HG03139 (cell line): ENCODE data around the gene TESK2.
"Not testable (repeated sequence)": the region's sequence is repeated elsewhere in the genome, so short reads cannot be mapped to it uniquely, and the experiment has no call there.

Experiments
- ATAC-seq: cut with Tn5 transposase; IDR thresholded peaks from one replicate; pipeline ENCODE4 v1.9.1; 2021; ENCODE audit not compliant: unreplicated experiment

TESK2 gene, protein sequence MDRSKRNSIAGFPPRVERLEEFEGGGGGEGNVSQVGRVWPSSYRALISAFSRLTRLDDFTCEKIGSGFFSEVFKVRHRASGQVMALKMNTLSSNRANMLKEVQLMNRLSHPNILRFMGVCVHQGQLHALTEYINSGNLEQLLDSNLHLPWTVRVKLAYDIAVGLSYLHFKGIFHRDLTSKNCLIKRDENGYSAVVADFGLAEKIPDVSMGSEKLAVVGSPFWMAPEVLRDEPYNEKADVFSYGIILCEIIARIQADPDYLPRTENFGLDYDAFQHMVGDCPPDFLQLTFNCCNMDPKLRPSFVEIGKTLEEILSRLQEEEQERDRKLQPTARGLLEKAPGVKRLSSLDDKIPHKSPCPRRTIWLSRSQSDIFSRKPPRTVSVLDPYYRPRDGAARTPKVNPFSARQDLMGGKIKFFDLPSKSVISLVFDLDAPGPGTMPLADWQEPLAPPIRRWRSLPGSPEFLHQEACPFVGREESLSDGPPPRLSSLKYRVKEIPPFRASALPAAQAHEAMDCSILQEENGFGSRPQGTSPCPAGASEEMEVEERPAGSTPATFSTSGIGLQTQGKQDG

DNA sequence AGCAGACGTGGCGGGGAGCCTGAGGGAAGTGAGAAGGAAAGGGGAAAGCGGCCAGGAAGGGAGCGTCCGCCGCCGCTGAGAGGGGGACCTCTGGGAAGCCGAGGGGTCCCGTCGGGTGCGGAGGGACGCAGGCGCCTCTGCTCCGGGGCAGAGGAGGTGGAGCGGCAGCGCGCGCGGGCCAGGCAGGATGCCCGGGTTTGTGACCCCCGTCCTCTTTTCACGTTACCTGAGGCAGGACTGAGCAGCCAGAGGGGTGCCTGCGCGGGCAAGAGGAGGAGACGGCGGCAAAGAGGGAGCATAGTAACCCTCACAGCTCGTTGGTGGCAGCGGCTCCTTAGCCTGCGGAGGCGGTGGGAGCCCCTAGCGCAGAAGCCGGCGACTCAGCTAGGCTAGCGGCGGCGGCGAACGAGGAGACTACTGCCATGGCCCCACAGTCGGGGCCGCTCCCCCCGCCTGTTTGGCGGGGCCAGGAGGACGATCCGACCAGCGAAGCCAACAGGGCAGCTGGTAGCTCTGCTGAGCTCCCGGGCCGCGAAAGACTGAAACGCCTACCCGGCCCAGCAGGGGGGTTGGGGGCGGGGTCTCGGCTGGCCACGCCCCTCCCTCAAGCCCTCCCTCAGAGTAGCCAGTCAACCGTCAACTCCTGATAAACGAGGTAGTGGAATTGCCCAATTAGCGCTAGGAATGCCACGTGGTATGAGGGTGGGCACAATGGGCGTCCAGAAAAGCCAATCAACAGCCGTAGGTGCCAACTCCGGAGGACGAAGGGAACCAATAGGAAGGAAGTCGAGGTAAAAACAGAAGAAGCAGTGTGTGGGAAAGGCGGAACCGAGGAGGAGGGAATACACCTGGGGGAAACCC is at the start of gene TESK2:
TESK2 (minus strand) TSS at position 538 of the 861 bp plus-strand sequence. CDS start 33,378 bp downstream, outside the sequence.
- ATAC-seq = peak; percentile 79

DNA sequence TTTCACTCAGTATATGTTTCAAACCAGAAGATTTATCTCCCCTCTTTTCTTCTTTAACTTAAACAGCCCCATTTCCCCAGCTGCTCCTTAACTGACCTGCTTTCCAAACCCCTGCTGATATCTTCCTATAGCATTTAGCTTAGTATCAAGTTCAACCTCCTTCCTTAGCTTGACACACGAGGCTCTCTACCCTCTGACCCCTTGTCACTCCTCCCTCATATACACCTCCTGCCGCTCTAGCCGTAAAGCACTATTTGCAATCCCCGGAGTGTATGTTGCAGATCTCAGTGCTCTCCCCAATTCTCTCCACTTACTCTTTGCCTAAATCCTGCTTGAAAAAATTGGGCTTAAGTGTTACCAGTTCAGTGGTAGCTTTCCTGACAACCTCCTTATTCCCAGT is 45.9 kb upstream of the TESK2 start:
- no peak for ATAC-seq

DNA sequence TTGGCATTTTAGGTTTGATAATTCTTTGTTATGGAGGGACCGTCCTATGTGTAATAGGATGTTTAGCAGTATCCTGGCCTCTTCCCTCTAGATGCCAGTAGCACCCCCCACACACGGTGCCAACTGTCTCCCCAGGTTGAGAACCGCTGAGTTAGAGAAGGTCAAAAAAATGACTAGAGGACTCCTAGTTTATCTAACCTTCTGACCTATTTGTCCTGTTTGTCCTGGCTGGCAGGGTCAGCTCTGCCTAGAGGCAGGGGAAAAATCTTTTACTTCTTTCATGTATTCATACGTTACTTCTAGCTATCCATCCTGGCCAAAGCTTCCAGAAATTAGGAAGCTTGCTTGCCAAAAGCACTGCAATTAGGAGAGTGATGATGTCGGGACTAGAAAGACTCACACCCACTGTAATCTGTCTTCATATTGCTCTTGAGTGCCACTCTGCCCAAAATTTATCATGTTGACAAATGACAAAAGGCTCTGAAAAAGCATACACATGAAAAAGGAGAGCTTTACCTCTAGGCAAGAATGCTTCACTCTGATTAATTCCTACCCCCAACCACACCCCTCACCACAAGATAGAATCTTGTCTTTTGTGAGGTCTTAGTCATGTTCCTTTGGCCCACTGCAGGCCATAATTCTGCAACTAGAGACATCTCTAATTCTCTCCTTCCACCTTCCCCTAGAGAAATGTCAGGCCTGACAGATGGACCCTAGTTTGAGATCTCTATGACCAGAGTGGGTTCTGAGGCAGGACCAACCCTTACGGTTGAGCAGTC is 45.2 kb upstream of the TESK2 start:
- ATAC-seq = no peak

DNA sequence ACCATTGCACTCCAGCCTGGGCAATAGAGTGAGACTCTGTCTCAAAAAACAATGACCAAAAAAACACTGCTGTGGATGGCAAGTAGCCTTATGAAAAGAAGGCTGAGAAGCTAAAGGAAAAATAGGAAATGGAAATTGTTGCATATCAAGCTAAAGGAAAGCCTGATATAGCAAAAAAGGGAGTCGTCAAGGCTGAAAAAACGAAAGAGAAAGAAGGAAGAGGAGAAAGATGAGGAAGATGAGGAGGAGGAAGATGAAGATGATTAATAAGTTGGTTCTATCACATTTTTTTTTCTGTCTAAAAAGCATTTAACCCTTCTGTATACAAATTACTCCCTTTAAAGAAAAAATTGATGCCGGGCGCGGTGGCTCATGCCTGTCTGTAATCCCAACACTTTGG is 40.9 kb upstream of the TESK2 start:
- no peak for ATAC-seq

DNA sequence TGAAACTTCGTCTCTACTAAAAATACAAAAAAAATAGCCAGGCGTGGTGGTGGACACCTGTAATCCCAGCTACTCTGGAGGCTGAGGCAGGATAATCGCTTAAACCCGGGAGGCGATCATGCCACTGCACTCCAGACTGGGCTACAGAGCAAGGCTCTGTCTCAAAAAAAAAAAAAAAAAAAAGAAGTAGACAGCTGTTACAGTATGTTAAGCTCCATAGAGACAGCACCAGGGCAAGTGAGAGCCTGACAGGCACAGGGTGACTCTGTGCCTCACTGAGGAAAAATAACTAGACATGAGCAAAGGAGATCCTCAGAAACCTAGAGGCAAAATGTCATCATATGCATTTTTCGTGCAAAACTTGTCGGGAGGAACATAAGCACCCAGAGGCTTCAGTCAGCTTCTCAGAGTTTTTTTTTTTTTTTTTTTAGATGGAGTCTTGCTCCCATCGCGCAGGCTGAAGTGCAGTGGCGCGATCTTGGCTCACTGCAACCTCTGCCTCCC is 39.7 kb upstream of the TESK2 start:
- no peak for ATAC-seq

DNA sequence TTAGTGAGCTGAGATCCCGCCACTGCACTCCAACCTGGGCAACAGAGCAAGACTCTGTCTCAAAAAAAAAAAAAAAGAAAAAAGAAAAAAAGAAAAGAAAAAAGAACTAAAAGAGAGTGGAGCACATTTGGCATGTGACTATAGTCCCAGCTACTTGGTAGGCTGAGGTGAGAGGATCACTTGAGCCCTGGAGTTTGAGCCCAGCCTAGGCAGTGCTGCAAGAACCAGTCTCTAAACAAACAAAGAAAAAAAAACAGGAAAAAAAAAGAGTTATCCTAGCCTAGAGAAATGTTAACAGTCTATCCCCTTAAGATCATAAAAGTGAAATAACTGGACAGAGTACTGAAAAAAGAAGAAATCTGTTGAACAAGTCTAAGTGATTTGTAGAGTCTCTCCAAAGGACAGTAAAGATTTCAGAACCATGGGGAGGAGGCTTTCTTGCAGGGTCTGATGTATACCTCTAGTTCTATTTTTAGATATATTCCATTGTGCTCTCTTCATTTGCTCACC is 35.2 kb upstream of the TESK2 start:
- ATAC-seq = no peak

DNA sequence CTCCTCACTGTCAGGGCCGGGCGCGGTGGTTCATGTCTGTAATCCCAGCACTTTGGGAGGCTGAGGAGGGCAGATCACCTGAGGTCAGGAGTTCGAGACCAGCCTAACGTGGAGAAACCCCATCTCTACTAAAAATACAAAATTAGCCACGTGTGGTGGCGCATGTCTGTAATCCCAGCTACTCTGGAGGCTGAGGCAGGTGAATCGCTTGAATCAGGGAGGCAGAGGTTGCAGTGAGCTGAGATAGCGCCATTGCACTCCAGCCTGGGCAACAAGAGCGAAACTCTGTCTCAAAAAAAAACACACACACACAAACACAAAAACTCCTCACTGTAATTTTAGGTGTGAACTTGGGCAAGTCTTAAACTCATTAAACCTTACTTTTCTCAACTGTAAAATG is 33.0 kb upstream of the TESK2 start:
- ATAC-seq = not testable (repeated sequence)

DNA sequence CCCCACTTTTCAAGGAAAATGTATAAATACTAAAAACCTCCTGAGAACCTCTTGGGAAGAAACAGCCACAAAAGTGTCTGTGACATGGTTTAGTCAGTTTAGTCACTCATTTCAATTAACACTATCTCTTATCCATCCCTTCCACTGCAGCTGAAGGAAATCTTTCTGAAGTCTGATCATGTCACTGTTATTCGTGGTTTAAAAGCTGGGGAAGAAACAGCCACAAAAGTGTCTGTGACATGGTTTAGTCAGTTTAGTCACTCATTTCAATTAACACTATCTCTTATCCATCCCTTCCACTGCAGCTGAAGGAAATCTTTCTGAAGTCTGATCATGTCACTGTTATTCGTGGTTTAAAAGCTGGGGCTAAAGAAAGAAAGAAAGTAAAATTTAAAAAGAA is 32.6 kb upstream of the TESK2 start:
- ATAC-seq = not testable (repeated sequence)

DNA sequence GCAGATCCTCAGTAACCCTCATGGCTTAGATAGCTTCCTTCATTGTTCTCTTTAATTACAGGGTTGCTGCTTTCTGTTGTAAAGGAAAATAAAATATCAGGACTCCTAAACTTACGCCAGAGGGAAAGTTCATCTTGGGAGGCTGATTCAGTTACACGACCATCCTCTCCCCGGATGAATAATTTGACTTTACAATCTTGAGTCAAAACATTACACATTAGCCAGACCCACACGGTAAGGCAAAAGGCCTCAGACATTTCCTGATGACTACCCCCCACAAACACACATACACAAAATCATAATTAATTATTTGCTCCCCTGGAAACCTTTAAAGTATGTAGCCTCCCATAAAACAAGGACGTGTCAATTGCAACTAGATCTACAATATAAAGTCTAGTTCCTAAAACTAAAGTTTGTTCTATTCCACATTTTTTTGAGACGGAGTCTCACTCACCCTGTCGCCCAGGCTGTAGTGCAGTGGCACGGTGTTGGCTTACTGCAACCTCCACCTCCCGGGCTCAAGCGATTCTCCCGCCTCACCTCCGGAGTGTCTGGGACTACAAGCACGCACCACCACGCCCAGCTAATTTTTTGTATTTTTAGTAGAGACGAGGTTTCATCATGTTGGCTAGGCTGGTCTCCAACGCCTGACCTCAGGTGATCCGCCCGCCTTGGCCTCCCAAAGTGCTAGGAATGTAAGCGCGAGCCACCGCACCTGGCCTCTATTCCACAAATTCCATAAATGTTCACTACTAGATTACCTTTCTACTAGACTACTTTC is 31.6 kb upstream of the TESK2 start:
- ATAC-seq = no peak

DNA sequence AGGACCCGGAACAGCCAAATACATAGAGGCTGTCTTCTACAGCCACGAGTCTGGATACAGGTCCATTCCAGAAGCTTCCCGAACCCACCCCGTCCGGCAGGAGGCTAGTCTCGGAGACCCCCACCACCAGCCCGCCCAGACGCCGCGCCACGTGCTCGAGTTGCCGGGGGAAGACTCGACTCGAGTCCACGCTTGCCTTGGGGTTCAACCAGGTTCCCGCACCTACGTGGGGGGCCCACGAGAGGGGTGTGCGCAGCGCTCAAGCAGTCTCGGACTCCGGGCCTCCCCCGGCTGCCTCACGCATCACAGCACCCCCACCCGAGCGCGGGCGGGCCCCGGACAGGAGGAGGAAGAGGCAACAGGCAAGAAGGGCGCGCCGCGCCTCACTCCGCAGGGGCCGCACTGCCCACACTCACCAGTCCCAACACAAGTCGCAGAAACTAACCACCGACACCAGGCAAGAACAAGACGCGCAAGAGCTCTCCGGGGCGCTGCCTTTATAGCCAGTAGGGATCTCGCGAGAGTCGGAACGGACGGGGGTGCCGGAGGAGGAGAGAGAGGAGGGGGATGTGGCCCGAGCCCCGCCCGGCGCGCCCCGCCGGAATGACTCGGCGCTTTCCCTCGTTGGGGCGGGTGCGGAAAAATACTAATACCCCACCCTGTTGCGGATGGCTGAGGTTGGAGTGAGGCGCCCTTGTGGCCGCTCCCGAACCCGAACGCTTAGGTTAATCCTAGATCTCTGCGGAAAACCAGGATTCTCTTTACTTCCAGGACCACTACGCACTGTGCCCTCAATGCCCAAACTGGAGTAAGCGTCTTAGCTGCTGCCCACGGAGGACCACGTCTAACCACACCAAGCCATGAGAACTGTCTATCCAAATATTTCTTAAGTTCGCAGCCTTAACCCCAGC is 30.7 kb upstream of the TESK2 start, which contains the start of gene PRDX1:
PRDX1 (minus strand) TSS at position 472 of the 911 bp plus-strand sequence. CDS start 2,841 bp downstream, outside the sequence.
- ATAC-seq = peak; percentile 82

DNA sequence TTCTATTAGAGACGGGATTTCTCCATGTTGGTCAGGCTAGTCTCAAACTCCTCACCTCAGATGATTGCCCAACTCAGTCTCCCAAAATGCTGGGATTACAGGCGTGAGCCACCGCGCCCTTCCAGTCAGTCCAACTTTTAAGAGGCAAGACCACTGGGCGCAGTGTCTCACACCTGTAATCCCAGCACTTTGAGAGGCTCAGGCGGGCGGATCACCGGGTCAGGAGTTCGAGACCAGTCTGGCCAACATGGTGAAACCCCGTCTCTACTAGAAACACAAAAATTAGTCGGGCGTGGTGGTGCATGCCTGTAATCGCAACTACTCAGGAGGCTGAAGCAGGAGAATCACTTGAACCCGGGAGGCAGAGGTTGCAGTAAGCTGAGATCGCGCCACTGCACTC is 28.8 kb upstream of the TESK2 start:
- not testable (repeated sequence) for ATAC-seq

DNA sequence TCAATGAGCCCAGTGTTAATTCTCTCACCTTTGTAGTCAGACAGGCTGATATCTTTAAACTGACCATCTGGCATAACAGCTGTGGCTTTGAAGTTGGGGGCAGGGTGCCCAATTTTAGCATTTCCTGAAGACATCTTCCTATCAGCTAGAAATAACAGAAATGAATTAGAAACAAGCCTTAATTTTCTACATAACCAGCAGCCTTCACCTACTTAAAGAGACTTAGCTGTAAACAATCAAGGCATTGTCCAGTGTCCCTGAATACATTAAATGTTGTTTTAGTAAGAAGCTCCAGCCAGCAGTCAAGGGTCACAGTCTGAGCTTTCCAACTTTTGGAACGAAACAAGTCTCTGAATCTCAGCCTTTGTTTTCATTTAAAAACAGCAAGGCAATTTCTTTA is 27.9 kb upstream of the TESK2 start:
- no peak for ATAC-seq

DNA sequence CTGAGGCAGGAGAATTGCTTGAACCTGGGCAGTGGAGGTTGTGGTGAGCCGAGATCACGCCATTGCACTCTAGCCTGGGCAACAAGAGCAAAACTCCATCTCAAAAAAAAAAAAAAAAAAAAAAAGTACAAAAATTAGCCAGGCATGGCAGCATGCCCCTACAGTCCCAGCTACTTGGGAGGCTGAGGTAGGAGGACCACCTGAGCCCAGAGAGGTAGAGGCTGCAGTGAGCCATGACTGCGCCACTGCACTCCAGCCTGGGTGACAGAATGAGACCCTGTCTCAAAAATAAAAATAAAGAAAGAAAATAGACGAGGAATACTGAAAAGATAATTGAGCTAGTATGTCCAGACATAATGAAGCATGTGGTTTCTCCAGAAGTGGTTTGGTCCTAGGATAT is 27.4 kb upstream of the TESK2 start:
- ATAC-seq = not testable (repeated sequence)

DNA sequence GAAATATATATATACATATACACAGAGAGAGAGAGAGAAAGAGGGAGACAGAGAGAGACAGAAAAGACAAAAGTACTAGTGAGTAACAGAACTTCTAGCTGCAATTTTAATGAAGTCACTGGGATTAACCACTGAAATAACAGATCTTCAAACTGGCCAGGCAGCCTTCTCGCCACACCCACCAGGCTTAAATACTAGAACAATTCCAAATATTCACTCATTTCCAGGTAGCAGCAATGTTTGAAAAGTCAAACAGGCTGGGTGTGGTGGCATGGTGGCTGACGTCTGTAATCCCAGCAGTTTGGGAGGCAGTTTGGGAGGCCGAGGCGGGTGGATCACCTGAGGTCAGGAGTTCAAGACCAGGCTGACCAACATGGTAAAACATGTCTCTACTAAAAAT is 25.5 kb upstream of the TESK2 start:
- no peak for ATAC-seq

DNA sequence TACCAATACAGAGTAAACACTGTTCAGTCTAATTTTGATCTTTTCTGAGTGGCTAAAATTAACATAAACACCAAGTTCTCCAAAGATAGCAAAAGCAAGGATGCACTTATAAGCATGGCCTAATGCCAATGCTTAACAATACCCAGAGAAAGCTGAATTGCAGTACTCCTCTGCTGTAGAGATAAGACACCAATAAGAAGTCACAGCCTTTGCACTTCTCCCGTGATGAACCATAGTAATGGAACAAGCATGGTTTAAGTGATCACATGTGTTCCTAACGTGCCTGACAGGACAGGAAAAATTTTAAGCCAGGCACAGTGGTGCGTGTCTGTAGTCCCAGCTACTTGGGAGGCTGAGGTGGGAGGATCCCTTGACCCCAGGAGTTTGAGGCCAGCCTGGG is 25.1 kb upstream of the TESK2 start:
- no peak for ATAC-seq

DNA sequence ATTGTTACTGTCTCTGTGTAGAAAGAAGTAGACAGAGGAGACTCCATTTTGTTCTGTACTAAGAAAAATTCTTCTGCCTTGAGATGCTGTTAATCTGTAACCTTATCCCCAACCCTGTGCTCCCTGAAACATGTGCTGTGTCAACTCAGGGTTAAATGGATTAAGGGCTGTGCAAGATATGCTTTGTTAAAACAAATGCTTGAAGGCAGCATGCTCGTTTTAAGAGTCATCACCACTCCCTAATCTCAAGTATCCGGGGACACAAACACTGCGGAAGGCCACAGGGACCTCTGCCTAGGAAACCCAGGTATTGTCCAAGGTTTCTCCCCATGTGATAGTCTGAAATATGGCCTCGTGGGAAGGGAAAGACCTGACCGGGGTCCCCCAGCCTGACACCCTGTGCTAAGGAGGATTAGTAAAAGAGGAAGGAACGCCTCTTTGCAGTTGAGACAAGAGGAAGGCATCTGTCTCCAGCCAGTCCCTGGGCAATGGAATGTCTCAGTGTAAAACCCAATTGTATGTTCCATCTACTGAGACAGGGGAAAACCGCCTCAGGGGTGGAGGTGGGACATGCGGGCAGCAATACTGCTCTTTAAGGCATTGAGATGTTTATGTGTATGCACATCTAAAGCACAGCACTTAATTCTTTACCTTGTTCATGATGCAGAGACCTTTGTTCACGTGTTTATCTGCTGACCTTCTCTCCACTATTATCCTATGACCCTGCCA is 22.7 kb upstream of the TESK2 start:
- ATAC-seq = not testable (repeated sequence)

DNA sequence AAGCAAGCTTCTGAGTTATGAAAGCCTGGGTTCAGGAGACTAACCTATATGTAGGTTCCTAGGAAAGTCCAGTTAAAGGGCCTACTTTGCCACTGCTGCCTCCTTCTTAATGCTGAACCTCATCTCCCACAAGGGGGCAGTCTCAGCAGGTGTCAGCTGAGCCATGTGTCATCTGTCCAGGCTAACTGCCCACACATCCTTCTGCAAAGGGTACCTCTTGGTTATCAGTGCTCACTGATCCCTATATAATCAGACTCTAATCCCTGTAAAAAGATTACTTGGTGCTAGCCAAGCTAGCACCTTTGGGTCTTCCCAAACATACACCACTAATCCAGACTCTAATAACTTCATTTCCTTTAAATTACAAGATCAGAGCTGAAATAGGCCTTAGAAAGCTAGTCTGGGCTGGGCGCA is 21.7 kb upstream of the TESK2 start:
- peak; percentile 63 for ATAC-seq

DNA sequence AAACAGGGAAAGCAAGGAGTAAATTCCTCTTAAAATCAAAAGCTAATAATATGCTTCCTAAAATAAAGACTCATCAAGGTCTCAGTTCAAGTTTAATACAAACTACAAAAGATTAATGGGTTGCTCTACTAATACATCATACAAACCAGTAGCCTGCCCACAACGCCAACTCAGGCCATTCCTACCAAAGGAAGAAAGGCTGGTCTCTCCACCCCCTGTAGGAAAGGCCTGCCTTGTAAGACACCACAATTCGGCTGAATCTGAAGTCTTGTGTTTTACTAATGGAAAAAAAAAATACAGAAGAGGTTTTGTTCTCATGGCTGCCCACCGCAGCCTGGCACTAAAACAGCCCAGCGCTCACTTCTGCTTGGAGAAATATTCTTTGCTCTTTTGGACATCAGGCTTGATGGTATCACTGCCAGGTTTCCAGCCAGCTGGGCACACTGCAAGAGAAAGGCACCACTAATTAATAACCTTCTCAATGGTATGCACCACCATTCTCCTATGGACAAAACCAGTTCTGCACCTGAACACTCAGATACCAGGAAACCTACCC is 20.1 kb upstream of the TESK2 start:
- no peak for ATAC-seq
